GM21737 (cell line): ENCODE data around the gene CBX1.
"Not testable (repeated sequence)": the region's sequence is repeated elsewhere in the genome, so short reads cannot be mapped to it uniquely, and the experiment has no call there.

Source experiments
- ATAC-seq: cut with Tn5 transposase; IDR thresholded peaks from one replicate; pipeline ENCODE4 v1.9.1; 2021; ENCODE audit warnings: mild to moderate bottlenecking, moderate library complexity; ENCODE audit not compliant: unreplicated experiment

CBX1 gene

DNA sequence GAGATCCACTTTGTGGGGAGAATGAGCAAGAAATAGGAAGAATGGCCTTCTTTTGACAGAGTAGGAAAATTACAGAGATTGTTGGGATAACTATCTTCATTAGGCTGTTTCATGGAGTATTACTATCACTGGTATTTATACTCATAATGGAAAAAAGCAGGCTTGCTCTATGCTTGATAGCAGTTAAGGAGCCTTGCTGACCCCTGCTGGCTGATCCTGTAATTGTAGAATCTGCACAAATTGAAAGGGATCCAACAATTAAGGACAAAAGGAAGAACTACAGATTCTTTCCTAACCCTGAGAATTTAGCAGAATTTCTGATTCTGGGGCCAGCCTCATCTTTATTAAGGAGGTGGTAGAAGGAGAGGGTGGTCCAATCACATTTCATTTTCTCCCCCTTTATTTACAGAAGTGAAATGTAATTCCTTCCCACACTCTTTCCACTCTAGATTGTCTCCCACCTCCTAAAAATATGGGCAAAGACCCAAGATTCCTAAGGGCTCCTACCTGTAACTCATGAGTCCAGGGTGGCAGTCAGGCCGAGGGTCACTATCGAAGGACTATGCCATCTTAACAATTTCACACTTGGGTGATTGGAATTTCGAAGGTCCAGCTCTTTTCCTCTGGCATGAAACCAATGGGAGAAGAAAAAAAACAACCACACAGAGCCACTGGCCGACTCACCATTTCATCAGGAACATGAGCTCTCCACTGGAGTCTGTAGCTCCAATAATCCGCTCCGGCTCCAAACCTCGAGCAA, 26.8 kb downstream of the CBX1 start:
- ATAC-seq, result no peak

DNA sequence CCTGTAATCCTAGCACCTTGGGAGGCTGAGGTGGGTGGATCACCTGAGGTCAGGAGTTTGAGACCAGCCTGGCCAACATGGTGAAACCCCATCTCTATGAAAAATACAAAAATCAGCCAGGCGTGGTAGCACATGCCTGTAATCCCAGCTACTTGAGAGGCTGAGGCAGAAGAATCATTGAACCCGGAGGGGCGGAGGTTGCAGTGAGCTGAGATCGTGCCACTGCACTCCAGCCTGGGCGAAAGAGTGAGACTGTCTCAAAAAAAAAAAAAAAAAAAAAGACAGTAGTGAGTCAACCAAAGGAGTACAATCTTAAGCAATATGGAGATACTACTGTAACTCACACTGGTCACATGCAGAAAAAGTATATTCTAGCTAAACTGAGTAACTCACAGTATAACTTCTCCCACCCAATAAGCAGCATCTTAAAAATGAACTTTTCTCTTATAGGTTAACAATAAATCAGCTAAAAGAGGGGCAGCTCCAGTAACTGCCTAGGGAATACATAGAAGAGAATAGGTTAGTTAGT, 27.6 kb downstream of the CBX1 start:
- ATAC-seq, result not testable (repeated sequence)

DNA sequence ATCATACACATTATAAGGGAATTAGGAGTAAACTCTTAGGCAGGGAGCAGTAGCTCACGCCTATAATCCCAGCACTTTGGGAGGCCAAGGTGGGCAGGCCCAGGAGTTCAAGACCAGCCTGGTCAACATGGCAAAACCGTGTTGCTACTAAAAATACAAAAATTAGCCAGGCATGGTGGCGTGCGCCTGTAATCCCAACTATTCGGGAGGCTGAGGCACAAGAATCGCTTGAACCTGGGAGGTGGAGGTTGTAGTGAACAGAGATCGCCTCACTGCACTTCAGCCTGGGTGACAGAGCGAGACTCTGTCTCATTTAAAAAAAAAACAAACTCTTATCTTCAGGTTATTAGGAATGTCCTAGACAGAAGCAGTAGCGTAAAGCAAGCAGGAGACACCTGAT, 28.5 kb downstream of the CBX1 start:
- not testable (repeated sequence) for ATAC-seq

DNA sequence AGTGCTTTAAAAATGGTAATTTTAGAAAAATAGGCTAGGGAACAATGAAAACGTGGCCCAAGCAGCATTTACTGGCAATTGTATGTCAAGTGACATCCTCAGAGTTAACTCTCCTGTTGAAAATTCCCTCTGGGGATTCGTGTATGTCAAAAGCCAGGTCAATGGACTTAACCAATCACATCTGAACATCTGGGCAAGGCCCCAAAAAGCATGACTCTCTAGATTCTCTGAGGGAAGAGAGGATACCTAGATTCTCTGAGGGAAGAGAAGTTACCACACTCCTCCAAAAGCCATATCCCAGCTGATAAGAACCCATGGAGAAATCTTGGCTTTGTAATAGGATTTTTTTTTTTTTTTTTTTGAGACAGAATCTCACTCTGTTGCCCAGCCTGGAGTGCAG, 29.6 kb downstream of the CBX1 start:
- ATAC-seq, result no peak

DNA sequence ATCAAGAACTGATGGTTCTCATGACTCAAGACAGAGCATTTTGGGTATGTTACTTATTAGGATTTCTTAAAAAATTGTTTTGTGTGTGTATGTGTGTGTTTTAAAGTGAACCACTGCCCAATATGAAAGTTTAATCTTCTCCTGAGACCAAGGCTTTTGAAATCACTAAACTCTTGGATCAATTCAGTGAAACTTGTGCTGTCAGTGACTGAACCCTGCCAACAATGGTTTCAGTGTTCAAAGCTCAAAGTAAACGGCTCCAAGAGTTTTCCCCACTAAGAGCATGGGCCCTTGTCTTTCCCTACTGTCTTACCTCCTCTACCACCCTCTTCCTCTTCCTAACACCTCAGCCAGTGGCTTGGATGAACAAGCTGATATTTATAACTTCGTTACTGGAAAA, 31.1 kb downstream of the CBX1 start:
- ATAC-seq, result no peak

DNA sequence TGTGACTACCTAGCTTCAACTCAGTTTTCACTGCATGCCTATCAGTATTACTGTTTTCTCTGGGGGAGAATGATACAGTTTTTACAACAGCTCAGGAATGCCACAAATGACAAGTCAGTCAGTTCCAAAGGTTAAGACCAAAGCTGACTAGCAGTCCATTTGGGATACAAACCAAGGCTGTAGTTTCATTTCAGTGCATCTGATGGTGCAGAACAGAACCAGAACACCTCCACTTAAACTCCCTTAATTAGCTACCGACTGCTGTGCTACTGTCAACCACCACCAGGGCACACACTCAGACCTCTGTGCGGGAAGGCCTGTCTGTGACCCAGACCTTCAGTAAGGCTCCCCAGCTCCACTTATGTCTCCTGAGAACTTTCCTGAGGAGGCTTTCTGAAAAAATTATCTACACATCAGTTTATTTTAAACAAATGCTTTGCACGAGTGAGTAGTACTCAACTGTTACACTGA, 32.8 kb downstream of the CBX1 start:
- ATAC-seq, result no peak

DNA sequence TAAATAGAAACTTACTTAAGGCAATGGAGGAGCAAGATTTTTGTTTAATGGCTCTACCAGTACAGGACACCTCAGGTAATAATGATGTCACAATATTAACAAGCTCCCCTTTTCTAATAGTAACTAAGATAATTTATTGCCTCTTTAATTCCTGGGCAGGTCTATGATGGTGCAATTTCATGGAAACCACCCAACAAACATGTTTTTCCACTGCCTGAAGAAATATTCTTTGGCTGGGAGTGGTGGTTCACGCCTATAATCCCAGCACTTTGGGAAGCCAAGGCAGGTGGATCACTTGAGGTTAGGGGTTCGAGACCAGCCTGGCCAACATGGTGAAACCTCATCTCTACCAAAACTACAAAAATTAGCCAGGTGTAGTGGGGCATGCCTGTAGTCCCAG, 33.5 kb downstream of the CBX1 start:
- not testable (repeated sequence) for ATAC-seq

DNA sequence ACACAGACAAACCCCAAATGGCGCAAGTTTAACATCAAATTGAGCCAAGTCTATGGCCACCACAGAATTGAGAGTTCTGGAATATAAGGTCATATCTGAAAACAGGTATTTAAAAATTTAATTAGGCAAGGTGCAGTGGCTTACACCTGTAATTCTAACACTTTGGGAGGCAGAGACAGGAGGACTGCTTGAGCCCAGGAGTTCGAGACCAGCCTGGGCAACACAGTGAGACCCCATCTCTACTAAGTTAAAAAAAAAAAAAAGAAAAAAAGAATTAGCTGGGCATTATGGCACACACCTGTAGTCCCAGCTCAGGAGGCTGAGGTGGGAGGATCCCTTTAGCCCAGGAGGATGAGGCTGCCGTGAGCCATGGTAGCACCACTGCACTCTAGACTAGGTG, 34.0 kb downstream of the CBX1 start:
- no peak for ATAC-seq

DNA sequence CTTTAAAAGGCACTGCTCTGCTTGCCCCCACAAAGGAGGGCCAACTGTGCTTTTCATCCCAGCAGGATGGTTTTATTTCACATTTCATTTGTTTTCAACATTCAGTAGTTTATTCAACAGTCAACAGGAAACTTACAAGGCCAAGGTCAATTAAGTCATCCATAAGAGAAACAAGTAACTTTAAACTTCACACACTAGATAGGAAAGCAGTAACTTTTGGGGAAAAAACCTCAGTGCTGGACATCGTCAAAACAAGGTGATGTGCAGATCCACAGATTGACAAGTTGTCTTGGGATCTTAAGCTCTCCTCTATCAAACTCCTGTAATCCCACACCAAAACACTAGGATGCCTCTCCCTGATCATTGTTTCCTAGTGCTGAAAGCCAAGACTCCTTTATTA, 34.6 kb downstream of the CBX1 start:
- no peak for ATAC-seq

DNA sequence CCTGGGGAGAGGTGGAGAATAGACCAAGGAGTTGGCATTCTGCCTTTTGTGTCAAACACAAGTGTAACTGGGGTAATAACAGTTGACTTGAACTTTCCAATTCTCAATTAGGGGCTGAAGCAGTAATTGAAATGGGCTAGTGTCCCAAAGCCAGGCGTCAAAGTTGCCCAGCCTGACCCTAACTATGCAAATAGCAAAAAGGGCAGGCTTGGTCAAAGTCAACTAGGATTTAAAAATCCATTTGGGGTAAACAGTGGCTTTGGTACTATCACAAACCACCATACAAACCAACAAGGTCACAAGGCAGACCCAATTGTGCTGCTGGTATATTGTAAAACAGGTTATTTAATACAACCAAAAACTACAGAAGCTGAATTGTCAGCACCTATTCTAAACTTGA, 35.1 kb downstream of the CBX1 start:
- no peak for ATAC-seq

DNA sequence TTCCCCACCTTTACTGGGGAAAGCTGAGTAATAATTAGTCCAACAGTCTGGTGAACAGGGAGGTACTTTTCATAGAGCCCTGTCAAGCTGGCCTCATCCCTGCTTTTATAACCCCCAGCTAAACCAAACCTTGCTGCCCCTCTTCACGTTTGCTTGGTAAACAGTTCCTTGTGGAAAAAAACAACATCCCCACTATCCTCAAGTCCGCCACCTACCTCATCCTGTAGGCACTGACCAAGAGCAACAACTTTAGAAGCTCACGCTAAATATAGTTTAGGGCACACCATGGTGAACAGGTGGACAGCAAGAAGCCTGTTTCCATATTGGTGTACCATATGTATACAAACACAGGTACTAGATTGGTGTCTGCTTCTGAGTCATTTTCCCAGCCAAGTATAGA, 36.6 kb downstream of the CBX1 start:
- no peak for ATAC-seq

DNA sequence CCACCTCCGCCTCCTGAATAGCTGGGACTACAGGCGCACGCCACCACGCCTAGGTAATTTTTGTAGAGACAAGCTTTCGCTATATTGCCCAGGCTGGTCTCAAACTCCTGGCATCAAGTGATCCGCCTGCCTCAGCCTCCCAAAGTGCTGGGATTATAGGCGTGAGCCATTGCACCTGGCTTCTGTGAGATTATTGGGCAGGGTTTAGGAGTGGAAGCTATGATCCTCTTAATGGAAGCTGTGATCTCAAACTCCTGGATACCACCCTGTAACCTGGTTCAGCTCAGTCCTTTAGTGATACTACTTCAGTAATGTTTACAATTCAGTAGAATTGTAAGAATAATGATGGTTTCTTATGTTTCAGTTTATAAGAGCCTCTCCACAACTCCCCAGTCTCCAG, 39.0 kb downstream of the CBX1 start:
- ATAC-seq, result no peak

DNA sequence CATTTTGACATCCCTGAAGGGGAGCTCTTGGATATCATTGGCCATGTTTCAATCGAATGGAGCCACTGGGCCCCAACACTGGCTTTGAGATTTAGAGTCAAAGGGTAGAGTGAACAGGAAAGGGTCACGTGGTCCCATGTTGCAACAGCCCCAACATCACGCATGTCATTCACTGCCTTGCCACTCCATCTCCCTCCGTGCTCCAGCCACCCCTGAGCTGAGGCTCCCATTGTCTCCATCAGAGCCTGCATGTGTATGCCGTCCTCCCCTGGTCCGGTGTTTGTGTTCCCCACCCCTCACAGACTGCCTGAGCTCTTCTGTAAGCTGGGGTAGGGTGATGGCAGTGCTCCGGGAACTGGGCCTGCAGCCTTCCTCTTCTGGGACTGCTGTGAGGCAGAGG, 41.0 kb downstream of the CBX1 start:
- no peak for ATAC-seq

DNA sequence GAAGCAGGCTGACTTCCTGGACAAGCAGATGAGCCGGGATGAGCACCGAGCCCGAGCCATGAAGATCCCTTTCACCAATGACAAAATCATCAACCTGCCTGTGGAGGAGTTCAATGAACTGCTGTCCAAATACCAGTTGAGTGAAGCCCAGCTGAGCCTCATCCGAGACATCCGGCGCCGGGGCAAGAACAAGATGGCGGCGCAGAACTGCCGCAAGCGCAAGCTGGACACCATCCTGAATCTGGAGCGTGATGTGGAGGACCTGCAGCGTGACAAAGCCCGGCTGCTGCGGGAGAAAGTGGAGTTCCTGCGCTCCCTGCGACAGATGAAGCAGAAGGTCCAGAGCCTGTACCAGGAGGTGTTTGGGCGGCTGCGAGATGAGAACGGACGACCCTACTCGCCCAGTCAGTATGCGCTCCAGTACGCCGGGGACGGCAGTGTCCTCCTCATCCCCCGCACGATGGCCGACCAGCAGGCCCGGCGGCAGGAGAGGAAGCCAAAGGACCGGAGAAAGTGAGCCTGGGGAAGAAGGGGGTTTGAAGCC, 42.1 kb downstream of the CBX1 start:
- ATAC-seq, result no peak

DNA sequence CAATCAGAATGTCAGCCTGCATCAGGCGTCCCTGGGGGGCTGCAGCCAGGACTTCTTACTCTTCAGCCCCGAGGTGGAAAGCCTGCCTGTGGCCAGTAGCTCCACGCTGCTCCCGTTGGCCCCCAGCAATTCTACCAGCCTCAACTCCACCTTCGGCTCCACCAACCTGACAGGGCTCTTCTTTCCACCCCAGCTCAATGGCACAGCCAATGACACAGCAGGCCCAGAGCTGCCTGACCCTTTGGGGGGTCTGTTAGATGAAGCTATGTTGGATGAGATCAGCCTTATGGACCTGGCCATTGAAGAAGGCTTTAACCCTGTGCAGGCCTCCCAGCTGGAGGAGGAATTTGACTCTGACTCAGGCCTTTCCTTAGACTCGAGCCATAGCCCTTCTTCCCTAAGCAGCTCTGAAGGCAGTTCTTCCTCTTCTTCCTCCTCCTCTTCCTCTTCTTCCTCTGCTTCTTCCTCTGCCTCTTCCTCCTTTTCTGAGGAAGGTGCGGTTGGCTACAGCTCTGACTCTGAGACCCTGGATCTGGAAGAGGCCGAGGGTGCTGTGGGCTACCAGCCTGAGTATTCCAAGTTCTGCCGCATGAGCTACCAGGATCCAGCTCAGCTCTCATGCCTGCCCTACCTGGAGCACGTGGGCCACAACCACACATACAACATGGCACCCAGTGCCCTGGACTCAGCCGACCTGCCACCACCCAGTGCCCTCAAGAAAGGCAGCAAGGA, 42.7 kb downstream of the CBX1 start:
- no peak for ATAC-seq

DNA sequence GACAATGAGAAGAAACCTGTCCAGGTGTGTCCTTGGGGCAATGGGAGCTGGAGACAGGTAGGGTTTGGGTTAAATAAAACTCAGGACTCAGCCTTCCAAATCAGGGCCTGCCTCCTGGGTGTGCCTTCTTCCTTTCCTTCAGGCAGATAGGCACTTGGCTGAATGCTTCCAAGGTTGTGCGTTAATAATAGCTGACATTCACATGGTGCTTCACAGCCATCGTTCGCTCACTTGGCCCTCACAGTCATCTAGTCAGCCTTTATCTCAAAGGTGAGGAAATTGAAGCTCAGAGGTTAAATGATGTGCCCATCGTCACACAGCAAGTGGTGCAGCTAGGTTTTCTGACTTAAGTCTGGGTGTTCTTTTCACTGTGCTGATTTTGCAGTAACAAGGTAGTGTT, 43.7 kb downstream of the CBX1 start:
- ATAC-seq, result no peak

DNA sequence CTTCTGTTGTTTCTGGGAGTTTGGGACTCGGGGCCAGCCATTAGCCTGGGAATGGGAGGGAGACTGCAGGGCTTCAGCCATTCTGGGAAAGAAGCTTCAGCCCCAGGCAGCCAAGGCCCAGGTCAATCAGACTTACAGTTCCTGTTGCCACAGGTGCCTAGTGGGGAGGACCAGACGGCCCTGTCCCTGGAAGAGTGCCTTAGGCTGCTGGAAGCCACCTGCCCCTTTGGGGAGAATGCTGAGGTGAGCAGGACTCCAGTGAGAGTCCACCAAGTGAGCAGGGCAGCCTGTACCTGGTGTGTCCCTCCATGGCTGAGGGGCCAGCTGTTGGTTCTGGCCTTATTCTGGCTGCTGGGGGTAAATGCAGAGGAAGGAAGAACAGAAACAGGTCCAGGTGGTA, 44.4 kb downstream of the CBX1 start:
- no peak for ATAC-seq

DNA sequence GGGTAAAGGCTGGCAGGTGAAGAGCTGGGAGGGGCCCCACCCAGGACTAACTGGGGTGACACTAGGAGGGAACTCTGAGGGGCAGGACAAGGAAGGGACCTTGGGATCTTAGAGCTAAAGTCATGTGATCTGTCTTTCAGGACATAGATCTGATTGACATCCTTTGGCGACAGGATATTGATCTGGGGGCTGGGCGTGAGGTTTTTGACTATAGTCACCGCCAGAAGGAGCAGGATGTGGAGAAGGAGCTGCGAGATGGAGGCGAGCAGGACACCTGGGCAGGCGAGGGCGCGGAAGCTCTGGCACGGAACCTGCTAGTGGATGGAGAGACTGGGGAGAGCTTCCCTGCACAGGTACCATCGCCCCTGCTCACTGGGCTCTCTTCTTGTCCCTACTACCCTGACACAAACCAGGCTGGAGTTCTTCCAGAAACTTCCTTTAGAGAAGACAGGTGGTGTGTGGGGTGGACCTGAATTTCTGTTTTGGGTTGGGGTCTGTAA, 45.0 kb downstream of the CBX1 start:
- ATAC-seq, result no peak

DNA sequence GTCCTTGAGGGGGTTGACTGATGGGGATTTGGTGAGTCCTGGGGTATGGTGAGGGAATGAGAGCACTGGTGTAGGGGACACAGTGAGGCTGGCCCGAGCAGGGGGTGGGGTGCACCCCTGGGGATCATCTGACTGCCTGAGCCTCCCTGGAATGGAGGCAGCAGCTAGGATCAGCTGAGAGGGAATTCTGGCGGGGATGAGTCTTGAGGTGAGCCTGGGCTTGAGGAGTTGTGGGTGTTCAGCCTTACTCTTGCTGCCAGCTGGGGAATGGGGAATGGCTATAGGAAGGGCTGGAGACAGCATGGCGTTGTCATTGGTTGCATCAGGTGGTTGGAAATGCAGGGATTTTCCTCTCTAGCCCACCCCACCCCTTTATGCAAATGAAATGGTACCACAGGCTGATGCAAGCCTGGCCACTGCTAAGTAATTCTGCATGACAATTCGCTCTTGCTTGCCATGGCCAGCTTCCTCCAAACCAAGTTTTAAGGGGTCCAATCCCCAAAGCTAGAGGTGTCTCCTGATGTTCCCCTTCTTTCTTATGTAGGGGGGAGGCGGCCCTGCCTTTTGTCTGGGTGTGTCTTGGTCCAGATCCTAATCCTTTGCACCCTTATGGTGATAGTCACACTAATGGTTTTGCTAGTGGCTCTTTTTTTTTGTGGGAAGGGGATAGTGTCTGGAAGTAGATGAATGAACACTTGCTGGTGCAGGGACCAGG, 45.6 kb downstream of the CBX1 start:
- no peak for ATAC-seq

DNA sequence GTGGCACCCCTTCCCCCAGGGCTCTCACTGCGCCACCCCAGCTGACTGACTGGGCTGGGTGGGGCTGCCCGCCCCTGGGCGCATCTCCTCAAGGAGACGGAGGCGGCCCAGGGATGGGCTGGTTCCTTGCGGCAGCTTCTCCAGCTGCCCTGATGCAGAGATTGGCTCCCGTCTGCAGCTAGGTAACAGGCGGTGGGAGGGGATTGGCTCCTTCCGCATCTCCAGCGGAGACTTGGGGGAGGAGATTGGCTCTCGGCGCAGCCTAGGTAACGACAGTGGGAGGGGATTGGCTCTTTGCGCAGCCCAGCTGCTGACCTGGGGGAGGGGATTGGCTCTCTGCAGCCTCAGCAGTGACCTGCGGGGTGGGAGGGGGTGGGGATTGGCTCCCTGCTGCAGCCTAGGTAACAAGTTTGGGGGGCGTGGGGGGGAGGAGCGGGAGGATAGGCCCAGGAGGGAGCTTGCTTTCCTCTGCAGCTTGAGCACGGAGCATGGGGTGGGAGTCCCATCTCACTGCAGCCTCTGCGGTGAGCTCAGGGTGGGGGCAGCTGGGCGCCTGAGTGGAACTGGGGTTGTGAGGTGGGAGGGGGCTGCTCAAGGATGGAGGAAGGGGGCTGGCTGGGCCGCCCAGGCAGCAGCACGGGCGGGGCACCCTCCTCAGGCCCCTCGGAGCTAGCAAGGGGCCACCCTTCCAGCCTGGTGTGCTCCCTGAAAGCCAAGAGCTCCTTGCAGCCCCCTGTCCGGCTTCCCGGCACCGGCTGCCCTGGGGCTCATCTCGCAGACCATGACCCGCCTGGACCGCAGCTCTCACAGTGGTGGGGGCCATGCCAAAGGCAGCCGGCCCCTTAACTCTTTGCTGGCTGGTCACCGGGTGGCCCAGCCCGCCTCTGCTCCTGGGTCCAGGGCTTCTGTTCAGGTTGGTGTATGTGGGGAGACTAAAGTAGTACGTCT, 46.8 kb downstream of the CBX1 start:
- ATAC-seq, result no peak
